A673 (cell line): ENCODE measurements around the gene CHRM3. TPM values are rescaled to one million over a fixed set of nuclear protein-coding genes. Genes with fewer than 3 reads are reported as not detected.

ENCODE experiments used
- BruUV-seq: library from RNA; stranded (reverse); fragments of 400-500 nt; replicated peaks from 2 replicates; lab custom pipeline; 2021; lab: Mats Ljungman, UMichigan
- CTCF ChIA-PET: fragments of 300-600 bp; sonication (Branson Sonifier 250); formaldehyde crosslinking; loops from one replicate; lab custom pipeline; 2022; ENCODE audit warnings: antibody characterized with exemption; lab: Charles Lee
- POLR2A ChIA-PET: fragments of 300-600 bp; sonication (Branson Sonifier 250); formaldehyde crosslinking; loops from one replicate; lab custom pipeline; 2022; ENCODE audit warnings: antibody characterized with exemption; ENCODE audit not compliant: low non-redundant PET; lab: Charles Lee
- DNase-seq: peaks from one replicate; pipeline ENCODE4 v3.0.0-alpha.2; 2015; ENCODE audit warnings: low spot score
- H3K27ac ChIP-seq: fragments of 200-600 bp; sonication (generic); 2 replicates; pipeline ENCODE4 v1.5.1; 2016; ENCODE audit warnings: mixed run types, low read depth, mild to moderate bottlenecking, mixed read lengths, antibody characterized with exemption, low read length; ENCODE audit not compliant: poor library complexity, severe bottlenecking
- H3K27me3 ChIP-seq: fragments of 200-600 bp; sonication (generic); replicated peaks from 2 replicates; pipeline ENCODE4 v1.6.1; 2017; ENCODE audit warnings: mixed run types, low read depth, mild to moderate bottlenecking, mixed read lengths, antibody characterized with exemption, low read length; ENCODE audit not compliant: insufficient read depth, poor library complexity
- H3K36me3 ChIP-seq: fragments of 200-600 bp; sonication (generic); 2 replicates; pipeline ENCODE4 v1.6.1; 2016; ENCODE audit warnings: mixed run types, mild to moderate bottlenecking, mixed read lengths, antibody characterized with exemption, low read length; ENCODE audit not compliant: insufficient read depth, poor library complexity, severe bottlenecking
- H3K4me1 ChIP-seq: fragments of 200-600 bp; sonication (generic); 2 replicates; pipeline ENCODE4 v1.6.1; 2017; ENCODE audit warnings: mixed run types, mild to moderate bottlenecking, mixed read lengths, antibody characterized with exemption, low read length; ENCODE audit not compliant: insufficient read depth, poor library complexity, severe bottlenecking
- H3K4me3 ChIP-seq: fragments of 200-600 bp; sonication (generic); 2 replicates; pipeline ENCODE4 v1.5.1; 2016; ENCODE audit warnings: low read depth, mixed run types, mild to moderate bottlenecking, mixed read lengths, low read length; ENCODE audit not compliant: poor library complexity, severe bottlenecking
- H3K9me3 ChIP-seq: fragments of 200-600 bp; sonication (generic); 2 replicates; pipeline ENCODE4 v1.6.1; 2016; ENCODE audit warnings: mixed run types, low read depth, mild to moderate bottlenecking, mixed read lengths, antibody characterized with exemption, low read length; ENCODE audit not compliant: poor library complexity, severe bottlenecking
- CTCF ChIP-seq: fragments of 300-800, 200-600 bp; sonication (generic); conservative IDR thresholded peaks from 2 replicates; pipeline ENCODE4 v1.5.1; 2017; ENCODE audit warnings: low read depth, mild to moderate bottlenecking, antibody characterized with exemption, low read length, moderate library complexity, mixed read lengths
- EZH2 ChIP-seq: fragments of 200-600 bp; sonication (generic); IDR thresholded peaks from 2 replicates; pipeline ENCODE4 v1.6.1; 2017; ENCODE audit warnings: borderline replicate concordance, low read depth, mild to moderate bottlenecking, mixed read lengths, antibody characterized with exemption, low read length; ENCODE audit not compliant: poor library complexity, severe bottlenecking
- intact Hi-C: fragments of 100-400 bp; cut with micrococcal nuclease; formaldehyde crosslinking; loops from one replicate; pipeline ENCODE4 v1.10.0; 2022; ENCODE audit not compliant: unreplicated experiment
- total RNA-seq: library from RNA; stranded (reverse); gene quantifications from 2 replicates; pipeline ENCODE4 v1.2.3, GENCODE V29; 2021

The CHRM3 gene
- total RNA-seq, 1 experiment from 2014 or later = not detected

- Histone ChIP-seq H3K9me3 (no peaks in the 10 kb centered on the region), H3K27ac (no peak overlapping the region), H3K36me3 (no peaks in the 10 kb centered on the region), H3K4me1 (no peaks in the 10 kb centered on the region), H3K27me3 (no peaks in the 10 kb centered on the region), H3K4me3 (no peak overlapping the region)
- no TSS peak for BruUV-seq
- ChIA-PET CTCF (no interaction called here), POLR2A (no interaction called here)
- DNase-seq = no peak
- TF ChIP-seq EZH2 (no peak), CTCF (no peak)
- intact Hi-C loops = no loop called here
Measured at GRCh38 chr1:239348635-239349353, 37.6 kb upstream of the CHRM3 start.

DNA sequence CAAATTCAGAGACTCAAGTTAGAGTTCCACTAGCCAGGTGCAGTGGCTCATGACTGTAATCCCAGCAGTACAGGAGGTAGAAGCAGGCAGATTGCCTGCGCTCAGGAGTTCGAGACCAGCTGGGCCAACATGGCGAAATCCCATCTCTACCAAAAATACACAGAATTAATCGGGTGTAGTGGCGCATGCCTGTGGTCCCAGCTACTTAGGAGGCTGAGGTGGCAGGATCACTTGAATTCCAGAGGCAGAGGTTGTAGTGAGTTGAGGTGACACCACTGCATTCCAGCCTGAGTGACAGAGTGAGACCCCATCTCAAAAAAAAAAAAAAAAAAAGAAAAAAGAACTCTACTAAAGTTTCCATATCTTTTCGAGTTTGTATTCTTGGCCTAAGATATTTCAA is 36.7 kb upstream of the CHRM3 start:
- BruUV-seq = no TSS peak
- H3K4me3 ChIP-seq = no peak overlapping the region
- TF ChIP-seq CTCF = no peak
- no peak for TF ChIP-seq EZH2
- no peak for DNase-seq
- ChIA-PET CTCF (no interaction called here), POLR2A (no interaction called here)
- no peaks in the 10 kb centered on the region for H3K36me3 ChIP-seq
- intact Hi-C loops = no loop called here
- H3K9me3 ChIP-seq = no peaks in the 10 kb centered on the region
- H3K27ac ChIP-seq = no peak overlapping the region
- no peaks in the 10 kb centered on the region for H3K27me3 ChIP-seq
- H3K4me1 ChIP-seq = no peaks in the 10 kb centered on the region

- no peak overlapping the region for H3K4me3 ChIP-seq
- H3K36me3 ChIP-seq = no peaks in the 10 kb centered on the region
- BruUV-seq = no TSS peak
- intact Hi-C loops = no loop called here
- H3K4me1 ChIP-seq = no peaks in the 10 kb centered on the region
- no peak for DNase-seq
- CTCF ChIA-PET = no interaction called here
- POLR2A ChIA-PET = no interaction called here
- H3K9me3 ChIP-seq = no peaks in the 10 kb centered on the region
- TF ChIP-seq EZH2 = no peak
- no peak for TF ChIP-seq CTCF
- H3K27ac ChIP-seq = no peak overlapping the region
- H3K27me3 ChIP-seq = no peaks in the 10 kb centered on the region
Measured at GRCh38 chr1:239353536-239353935, 32.8 kb upstream of the CHRM3 start.
